Measurements from ENCODE around the gene RASGRP3. TPM values are rescaled to one million over a fixed set of nuclear protein-coding genes. Genes with fewer than 3 reads are reported as not detected.

RASGRP3 gene
- total RNA-seq, 1 experiment from 2014 or later: 0.59 TPM

DNA sequence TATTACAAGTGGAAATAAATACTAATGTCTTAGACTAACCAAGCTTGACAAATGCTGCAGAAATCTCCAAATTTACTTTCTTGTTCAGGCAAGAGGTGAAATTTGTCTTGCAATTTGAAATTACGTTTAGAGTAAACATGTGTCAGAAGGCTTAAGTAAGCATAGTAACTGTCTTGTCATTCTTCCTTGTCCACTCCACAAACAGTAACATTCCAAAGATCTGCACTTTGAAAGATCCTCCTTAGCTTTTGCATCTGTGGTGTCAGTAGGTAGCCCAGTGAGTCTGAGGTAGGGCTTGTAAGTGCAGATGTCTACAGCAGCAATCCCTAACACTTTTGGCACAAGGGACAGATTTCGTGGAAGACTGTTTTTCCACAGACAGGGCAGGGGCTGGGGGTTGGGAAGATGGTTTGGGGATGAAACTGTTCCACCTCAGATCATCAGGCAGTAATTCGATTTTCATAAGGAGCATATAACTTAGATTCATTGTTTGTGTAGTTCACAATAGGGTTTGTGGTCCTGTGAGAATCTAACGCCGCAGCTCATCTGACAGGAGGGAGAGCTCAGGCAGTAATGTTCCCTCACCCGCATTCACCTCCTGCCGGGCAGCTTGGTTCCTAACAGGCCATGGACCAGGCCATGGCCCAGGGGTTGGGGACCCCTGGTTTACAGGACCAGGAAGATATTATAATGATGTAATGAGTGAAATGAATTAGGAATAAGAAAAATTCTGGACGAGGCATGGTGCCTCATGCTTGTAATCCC, 18.6 kb downstream of the RASGRP3 start:
- peaks cover 0 to 3% of the 10 kb centered on the region in 2 experiments; a peak in 1 of 4 replicates for H3K4me1 ChIP-seq (ENCODE audit: control insufficient read depth in 1 of 2, insufficient read depth in 2 of 2, low read length in 2 of 2)
- TF ChIP-seq POLR2AphosphoS5 (IDR thresholded peaks at IDR 0.05; ENCODE audit: low read depth, low read length) (no peak), EZH2 (IDR thresholded peaks at IDR 0.05) (no peak), FOSL1 (IDR thresholded peaks at IDR 0.05; ENCODE audit: low read depth) (no peak), SP1 (IDR thresholded peaks at IDR 0.05; ENCODE audit: low read depth) (no peak)
- TF ChIP-seq, protein P1, sequence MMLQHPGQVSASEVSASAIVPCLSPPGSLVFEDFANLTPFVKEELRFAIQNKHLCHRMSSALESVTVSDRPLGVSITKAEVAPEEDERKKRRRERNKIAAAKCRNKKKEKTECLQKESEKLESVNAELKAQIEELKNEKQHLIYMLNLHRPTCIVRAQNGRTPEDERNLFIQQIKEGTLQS (IDR thresholded peaks at IDR 0.05): no peak
- DNase-seq (ENCODE audit: low read depth, low spot score): no peak
- POLR2A ChIA-PET: no interaction called here
- H2AFZ ChIP-seq (ENCODE audit: low read depth, low read length, poor library complexity, severe bottlenecking): no peak overlapping the region
- no peaks in the 10 kb centered on the region for H4K20me1 ChIP-seq (ENCODE audit: insufficient read depth)
- H3K79me2 ChIP-seq (ENCODE audit: insufficient read depth, low read length): no peaks in the 10 kb centered on the region
- no peaks in the 10 kb centered on the region for H3K36me3 ChIP-seq (ENCODE audit: control insufficient read depth in 1 of 2, insufficient read depth in 2 of 2, low read length in 2 of 2)
- H3K4me2 ChIP-seq (ENCODE audit: low read length): no peak overlapping the region
- H3K9me2 ChIP-seq (ENCODE audit: insufficient read depth): no peaks in the 10 kb centered on the region
- ATAC-seq: no peak
- no peaks in the 10 kb centered on the region for H3K9me3 ChIP-seq (ENCODE audit: control insufficient read depth in 1 of 2, insufficient read depth in 1 of 2, low read depth in 1 of 2, low read length in 2 of 2)
- H3K27me3 ChIP-seq (ENCODE audit: insufficient read depth, low read length): no peaks in the 10 kb centered on the region
- CTCF ChIA-PET: no interaction called here
- RAD21 ChIA-PET (ENCODE audit: low non-redundant PET in 1 of 2, low total read pairs in 2 of 2, uncharacterized antibody in 2 of 2, unreplicated experiment in 2 of 2): no interaction called here
- H3K27ac ChIP-seq (ENCODE audit: low read depth, low read length): no peak overlapping the region
- no TSS peak for BruUV-seq (replicated peaks)
- no peak overlapping the region for H3K4me3 ChIP-seq (replicated peaks in 1 of 2; ENCODE audit: low read depth in 1 of 2, low read length in 2 of 2)
- no peak overlapping the region for H3K9ac ChIP-seq (ENCODE audit: low read length)
- intact Hi-C loops (cut with micrococcal nuclease): no loop called here

DNA sequence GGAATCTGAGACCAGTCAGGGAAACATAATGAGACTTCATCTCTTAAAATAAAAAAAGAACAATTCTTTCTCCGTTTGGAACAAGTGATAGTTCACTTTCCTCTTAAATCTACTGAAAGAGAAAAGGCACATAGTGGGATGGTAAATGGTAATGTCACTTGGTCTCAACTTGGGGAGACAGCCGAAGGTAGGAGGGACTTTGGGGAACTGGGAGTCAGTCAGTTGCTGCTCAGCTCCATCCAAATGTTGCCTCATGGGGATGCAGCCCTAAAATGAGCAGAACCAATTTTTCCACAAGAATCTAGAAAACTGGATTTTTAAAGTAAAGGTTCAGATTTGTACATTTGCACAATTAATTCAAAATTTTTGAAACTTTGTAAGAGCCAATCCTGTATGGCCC, 19.2 kb downstream of the RASGRP3 start:
- no peak overlapping the region for H3K27ac ChIP-seq (ENCODE audit: low read depth, low read length)
- TF ChIP-seq SP1 (IDR thresholded peaks at IDR 0.05; ENCODE audit: low read depth): no peak
- no peak for TF ChIP-seq ZFX (IDR thresholded peaks at IDR 0.05)
- no peak for TF ChIP-seq EZH2phosphoT487 (IDR thresholded peaks at IDR 0.05; ENCODE audit: borderline replicate concordance)
- ChIA-PET POLR2A (no interaction called here), CTCF (no interaction called here), RAD21 (ENCODE audit: low non-redundant PET in 1 of 2, low total read pairs in 2 of 2, uncharacterized antibody in 2 of 2, unreplicated experiment in 2 of 2) (no interaction called here)
- no peaks in the 10 kb centered on the region for H4K20me1 ChIP-seq (ENCODE audit: insufficient read depth)
- no peak for DNase-seq (ENCODE audit: low read depth, low spot score)
- H3K36me3 ChIP-seq (ENCODE audit: control insufficient read depth in 1 of 2, insufficient read depth in 2 of 2, low read length in 2 of 2): no peaks in the 10 kb centered on the region
- H3K9ac ChIP-seq (ENCODE audit: low read length): no peak overlapping the region
- H3K9me2 ChIP-seq (ENCODE audit: insufficient read depth): no peaks in the 10 kb centered on the region
- H3K79me2 ChIP-seq (ENCODE audit: insufficient read depth, low read length): no peaks in the 10 kb centered on the region
- peaks cover 0 to 3% of the 10 kb centered on the region in 2 experiments; a peak in 1 of 4 replicates for H3K4me1 ChIP-seq (ENCODE audit: control insufficient read depth in 1 of 2, insufficient read depth in 2 of 2, low read length in 2 of 2)
- H3K27me3 ChIP-seq (ENCODE audit: insufficient read depth, low read length): no peaks in the 10 kb centered on the region
- no TSS peak for BruUV-seq (replicated peaks)
- H3K4me3 ChIP-seq (replicated peaks in 1 of 2; ENCODE audit: low read depth in 1 of 2, low read length in 2 of 2): no peak overlapping the region
- no peak overlapping the region for H2AFZ ChIP-seq (ENCODE audit: low read depth, low read length, poor library complexity, severe bottlenecking)
- intact Hi-C loops (cut with micrococcal nuclease): no loop called here
- no peaks in the 10 kb centered on the region for H3K9me3 ChIP-seq (ENCODE audit: control insufficient read depth in 1 of 2, insufficient read depth in 1 of 2, low read depth in 1 of 2, low read length in 2 of 2)
- H3K4me2 ChIP-seq (ENCODE audit: low read length): no peak overlapping the region
- no peak for ATAC-seq

All from HCT116 (cell line).